HG03432 (cell line): ENCODE results near the gene ARHGAP27.

Source experiments
- ATAC-seq: cut with Tn5 transposase; IDR thresholded peaks from one replicate; pipeline ENCODE4 v1.9.1; 2021; ENCODE audit warnings: mild to moderate bottlenecking, moderate library complexity; ENCODE audit not compliant: unreplicated experiment

The ARHGAP27 gene

DNA sequence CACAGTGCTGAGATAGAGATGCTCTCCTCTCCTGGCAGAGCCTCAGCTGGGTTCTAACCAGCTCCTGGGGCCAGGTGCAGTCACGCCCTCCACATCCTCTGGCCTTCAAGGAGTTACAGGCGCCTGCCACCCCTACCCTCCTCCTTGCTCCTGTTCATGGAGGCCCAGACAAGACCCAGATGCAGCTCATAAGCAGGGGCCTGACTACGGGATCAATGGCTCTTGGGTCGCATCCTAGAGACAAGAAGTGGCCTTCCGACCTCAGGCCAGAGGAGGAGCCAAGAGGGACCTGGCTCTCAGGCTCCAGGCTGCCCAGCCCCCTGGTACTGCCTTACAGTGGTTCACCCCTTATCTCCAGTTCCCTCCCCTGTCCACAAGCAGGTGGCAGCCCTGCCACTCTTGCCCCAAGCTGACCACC lies 23.0 kb downstream of the ARHGAP27 start:
- ATAC-seq = no peak

DNA sequence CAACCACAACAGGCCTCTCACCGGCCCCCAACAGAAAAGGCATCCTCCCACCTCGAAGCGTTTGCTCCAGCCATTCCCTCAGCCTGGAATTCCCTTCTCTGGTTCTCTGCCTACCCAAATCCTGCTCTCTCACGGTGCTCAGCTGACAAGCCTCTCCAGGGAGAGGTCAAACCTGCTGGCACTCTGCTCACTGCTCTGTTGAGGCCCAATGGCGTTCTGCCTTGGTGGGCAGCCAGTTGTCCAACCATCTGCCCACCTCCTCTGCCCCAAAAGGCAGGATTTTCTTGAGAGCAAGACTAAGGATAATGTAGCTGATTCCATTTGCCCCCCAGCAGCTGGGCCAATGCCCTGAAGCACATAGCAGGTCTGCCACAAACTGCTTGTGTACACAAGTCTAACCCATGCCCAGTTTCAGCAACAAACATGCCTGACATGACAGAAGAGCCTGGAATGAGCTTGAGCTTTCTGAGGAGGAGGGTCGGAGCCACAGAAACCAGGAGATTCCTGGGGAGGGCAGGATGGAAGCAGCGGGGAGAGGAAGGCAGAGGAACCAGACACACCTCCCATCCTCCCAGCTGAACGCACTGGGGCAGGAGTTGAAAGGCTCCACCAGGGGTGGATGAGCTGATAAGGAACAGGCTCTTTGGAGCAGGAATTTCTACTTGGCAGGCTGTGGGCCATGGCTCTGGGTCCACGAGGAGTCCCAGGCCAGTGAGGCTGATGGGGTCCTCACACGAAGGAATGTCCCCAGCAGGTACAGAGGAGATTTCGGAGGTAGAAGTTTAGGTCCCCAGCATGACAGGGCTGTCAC lies 23.9 kb downstream of the ARHGAP27 start:
- no peak for ATAC-seq

- ATAC-seq = no peak
Observed at GRCh38 chr17:45406107-45406506, 26.6 kb downstream of the ARHGAP27 start.

DNA sequence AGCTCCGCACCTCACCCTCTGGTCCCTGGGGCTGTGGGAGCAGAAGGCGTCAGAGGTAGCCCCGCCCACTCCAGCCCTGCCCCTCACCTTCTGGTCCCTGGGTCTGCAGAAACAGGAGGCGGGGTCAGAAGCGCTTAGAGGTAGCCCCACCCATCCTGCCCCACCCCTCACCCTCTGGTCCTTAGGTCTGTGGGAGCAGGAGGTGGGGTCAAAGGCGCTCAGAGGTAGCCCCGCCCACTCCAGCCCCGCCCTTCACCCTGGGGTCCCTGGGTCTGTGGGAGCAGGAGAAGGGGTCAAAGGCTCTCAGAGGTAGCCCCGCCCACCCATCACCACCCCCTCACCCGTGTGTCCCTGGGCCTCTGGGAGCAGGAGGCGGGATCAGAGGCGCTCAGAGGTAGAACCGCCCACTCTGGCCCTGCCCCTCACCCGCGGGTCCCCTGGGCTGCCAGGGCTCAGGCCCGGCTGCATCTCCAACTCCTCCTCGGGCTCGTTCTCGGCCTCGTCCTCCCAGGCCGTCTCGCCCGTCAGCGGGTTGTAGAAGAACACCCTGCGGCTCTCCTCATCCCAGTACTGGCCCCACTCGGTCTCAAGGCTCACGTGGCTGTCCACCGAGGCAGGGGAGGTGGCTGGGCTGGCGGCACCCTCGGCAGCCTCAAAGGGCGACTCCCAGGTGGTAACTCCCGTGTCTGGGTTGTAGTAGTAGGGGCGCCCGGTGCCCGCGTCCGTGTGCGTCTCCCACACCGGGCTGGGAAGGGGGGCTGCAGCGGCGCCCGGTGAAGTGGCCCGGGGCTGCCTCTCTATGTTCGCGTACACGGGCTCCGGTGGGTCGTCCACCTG lies 27.2 kb downstream of the ARHGAP27 start:
- ATAC-seq = no peak

GRCh38 chr17:45404870-45405249 lies 27.8 kb downstream of the ARHGAP27 start:
- ATAC-seq = no peak

GRCh38 chr17:45403906-45404490 lies 28.7 kb downstream of the ARHGAP27 start:
- no peak for ATAC-seq

DNA sequence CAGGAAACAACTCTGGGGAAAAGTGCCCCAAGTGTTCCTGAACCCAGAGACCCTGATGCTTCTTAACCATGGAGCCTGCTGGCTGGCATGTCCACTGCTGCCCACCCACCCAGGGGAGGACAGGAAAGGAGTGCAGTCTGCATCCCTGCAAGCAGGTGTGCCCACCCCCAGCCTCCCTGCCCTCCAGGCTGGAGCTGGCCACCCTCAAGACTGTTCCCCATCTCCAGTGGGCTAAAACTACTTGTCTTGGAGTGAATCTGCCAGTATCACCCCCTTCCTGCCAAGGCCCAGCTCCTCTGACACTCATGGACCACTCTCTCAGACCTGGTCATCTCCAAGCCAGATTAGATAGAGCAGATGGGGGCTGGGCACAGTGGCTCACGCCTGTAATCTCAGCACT lies 29.8 kb downstream of the ARHGAP27 start:
- ATAC-seq = no peak

DNA sequence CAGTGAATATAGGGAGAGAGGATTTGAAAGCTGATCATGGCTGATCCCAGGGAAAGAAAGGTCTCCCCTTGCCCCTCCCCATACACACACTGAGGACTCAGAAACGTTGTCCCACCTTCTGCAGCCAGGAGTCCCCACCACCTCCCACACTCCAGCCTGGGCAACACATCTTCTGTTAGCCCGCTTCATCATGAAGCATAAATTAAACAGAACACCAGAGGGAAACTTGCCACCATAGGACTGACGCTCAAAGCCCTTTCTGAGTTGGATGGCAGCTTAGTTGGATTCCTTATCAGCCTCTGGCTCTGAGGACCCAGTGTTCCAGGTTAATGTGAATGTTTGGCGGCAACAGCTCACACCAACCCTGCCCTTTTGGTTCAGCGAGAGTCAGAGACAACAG lies 33.9 kb downstream of the ARHGAP27 start:
- ATAC-seq = no peak

DNA sequence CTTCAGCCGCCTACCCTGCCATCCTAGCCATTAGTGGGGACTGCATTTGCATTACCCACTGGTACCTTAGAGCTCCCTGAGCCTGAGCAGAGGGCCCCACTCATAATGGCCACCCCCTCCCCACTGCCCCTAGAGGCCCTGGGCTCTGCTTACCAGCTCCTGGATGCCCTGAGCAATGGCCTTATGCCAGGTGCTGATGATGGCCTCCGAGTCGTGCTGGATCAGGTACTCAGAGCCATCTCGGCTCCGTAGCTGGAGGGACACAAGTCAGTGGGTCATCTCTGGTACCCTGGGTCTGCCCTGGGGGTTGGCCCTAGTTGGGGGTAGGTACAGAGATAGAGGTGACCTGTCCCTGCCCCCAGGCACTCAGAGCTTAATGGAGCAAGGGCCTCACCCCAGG lies 34.9 kb downstream of the ARHGAP27 start:
- ATAC-seq = no peak

DNA sequence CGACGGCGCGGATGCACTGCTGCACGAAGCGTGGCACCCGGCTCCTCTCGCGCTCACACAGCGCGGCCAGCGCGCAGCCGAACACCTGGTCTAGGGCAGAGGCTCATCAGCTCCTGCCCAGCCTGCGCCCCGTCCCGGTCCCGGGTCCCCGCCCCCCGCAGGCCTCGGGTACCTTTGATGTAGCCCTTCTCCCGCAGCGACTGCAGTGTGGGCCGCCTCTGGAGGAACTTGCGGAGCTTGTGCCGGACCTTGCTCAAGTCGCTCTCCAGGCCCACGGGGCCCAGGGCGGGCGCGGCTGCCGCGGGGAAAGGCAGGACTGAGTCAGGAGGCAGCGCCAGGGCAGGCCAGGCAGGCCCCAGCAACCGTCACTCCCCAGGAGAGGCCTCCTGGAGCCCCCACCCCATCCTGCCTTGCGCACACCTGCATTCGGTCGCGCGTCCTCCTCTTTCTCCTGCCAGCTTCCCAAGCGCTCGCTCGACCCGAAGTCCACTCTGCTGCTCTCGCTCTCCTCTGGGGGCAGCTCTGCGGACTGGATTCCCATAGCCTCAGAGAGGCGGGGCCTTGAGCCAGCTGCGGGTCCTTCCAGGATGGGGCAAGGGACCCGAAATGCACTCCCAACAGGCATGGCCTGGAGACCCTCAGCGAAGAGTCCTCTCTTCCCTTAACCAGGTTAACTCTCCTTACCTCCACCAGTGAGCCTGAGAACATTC lies 36.0 kb downstream of the ARHGAP27 start:
- ATAC-seq = no peak

GRCh38 chr17:45395569-45396415 lies 36.9 kb downstream of the ARHGAP27 start:
- no peak for ATAC-seq

DNA sequence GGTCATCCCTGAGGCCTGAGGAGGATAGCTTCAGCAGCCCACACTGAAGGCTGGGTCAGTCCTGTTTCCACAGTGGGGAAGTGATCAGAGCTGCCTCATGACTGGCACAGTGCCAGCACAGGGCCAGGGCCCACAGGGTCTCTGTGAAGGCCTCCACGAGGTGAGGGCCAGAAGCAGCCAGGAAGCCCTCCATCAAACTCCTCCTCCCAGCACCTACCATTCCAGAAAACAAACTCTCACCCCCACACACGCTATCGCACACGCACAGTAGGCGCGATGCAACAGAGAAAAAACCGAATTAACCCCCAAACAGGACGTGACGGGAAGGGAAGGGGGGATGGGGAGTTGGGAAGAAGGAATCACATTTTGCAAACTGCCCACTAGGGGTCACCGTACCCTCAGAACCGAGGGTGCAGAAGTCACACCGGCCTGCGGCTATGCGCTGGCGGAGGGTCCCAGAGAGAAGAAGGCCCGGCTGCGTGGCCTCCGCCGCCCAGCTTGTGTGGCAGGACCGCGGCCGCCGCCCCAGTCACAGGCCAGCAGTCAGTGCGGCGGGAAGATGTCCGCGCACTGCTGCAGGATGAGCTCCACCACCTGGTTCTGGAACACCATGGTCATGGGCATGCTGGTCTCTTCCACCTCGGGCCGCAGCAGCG lies 37.6 kb downstream of the ARHGAP27 start:
- ATAC-seq = no peak

DNA sequence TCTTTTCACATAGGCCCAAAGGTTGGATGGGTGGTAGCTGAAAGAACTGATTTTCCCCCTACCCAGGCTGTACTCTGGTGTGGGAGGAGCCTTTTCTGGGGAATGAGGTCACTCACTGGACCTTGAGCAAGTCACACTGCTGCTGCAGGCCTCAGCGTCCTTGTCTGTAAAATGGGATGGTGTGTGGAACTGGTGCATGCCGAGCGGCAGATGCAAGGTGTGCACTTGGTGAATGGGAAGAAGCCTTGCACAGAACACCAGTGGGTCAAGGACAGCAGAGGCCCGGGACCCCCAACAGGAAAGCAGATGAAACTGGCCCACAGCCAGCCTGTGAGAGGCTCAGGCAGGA lies 38.1 kb downstream of the ARHGAP27 start:
- no peak for ATAC-seq

- ATAC-seq = no peak
Observed at GRCh38 chr17:45394091-45394490, 38.6 kb downstream of the ARHGAP27 start.

DNA sequence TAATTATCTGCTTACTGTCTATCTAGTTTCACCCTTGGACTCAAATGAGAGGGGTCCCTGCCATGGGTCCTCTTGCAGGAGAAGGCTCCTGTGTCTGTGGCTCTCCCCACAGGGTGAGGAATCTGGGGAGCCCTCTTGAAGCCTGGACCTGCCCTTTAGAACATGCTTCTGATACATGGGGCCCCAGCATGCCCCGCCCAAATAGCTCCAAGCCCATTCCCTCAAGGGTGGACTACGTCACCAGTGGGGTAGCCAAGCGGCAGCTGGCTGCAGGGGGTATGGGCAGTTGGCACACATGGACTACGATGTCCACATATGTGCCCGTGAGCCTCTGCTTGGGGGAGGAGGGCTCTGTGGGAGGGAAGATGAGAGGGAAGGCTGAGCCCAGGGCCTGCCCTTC lies 39.3 kb downstream of the ARHGAP27 start:
- no peak for ATAC-seq

DNA sequence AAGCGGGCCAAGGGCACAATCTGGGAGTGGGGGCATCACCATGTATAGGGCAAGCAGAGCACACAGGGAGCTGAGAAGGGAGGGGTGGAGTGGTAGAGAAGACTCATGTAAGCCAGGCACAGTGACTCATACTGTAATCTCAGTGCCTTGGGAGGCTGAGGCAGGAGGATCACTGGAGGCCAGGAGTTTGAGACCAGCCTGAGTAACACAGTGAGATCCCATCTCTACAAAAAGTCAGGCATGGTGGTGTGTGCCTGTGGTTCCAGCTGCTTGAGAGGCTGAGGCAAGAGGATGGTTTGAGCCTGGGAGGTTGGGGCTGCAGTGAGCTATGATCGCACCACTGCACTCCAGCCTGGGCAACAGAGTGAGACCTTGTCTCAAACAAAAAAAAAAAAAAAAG lies 40.8 kb downstream of the ARHGAP27 start:
- ATAC-seq = no peak

GRCh38 chr17:45391291-45391690 lies 41.4 kb downstream of the ARHGAP27 start:
- no peak for ATAC-seq

GRCh38 chr17:45389354-45389753 lies 43.3 kb downstream of the ARHGAP27 start:
- ATAC-seq = no peak

- ATAC-seq = no peak
Observed at GRCh38 chr17:45388604-45389325, 43.9 kb downstream of the ARHGAP27 start.
